ENCODE results near the gene PUS7L.
"Not testable (repeated sequence)": the region's sequence is repeated elsewhere in the genome, so short reads cannot be mapped to it uniquely, and the experiment has no call there.

Gene PUS7L

GRCh38 chr12:43692064-43692463 is 66.5 kb downstream of the PUS7L start:
- no peak overlapping the region for H3K9ac ChIP-seq (ENCODE audit: low read length)
- no peak overlapping the region for H2BK120ac ChIP-seq (ENCODE audit: insufficient read depth, low read length, poor library complexity)
- H3K27ac ChIP-seq (ENCODE audit: low read depth, low read length), result peak overlapping the region; percentile 20
- H3K4me2 ChIP-seq (ENCODE audit: low read length), result no peak overlapping the region
- H4K12ac ChIP-seq (ENCODE audit: low read depth, low read length), result no peak overlapping the region
- no peak overlapping the region for H3K4ac ChIP-seq (ENCODE audit: low read depth, low read length)
- H3K14ac ChIP-seq (ENCODE audit: low read length), result no peak overlapping the region
- no peak overlapping the region for H4K8ac ChIP-seq (ENCODE audit: low read depth, low read length)
- WGBS (ENCODE audit: extremely low coverage, insufficient coverage, insufficient read length), result no CpG with 5 or more reads among the region's 1 CpG
- H2BK12ac ChIP-seq (ENCODE audit: low read length), result no peak overlapping the region
- no peak overlapping the region for H3K4me3 ChIP-seq (ENCODE audit: low read depth, low read length)
- no peak overlapping the region for H3K23ac ChIP-seq (ENCODE audit: low read length)
- H3K79me2 ChIP-seq (ENCODE audit: control insufficient read depth, insufficient read depth, low read length, poor library complexity), result no peaks in the 10 kb centered on the region
- H3K4me1 ChIP-seq (ENCODE audit: control insufficient read depth in 1 of 2, insufficient read depth in 2 of 2, low read length in 2 of 2), result peaks cover 0 to 2% of the 10 kb centered on the region in 2 experiments
- no peaks in the 10 kb centered on the region for H3K27me3 ChIP-seq (ENCODE audit: insufficient read depth, low read length)
- no peak overlapping the region for H2AFZ ChIP-seq (ENCODE audit: insufficient read depth, low read length, poor library complexity)
- H4K91ac ChIP-seq (ENCODE audit: low read depth, low read length), result no peak overlapping the region
- H3K18ac ChIP-seq (ENCODE audit: low read length), result no peak overlapping the region
- no peaks in the 10 kb centered on the region for H3K36me3 ChIP-seq (ENCODE audit: control insufficient read depth in 1 of 2, insufficient read depth in 2 of 2, low read length in 2 of 2)
- peaks cover 5% of the 10 kb centered on the region for H3K79me1 ChIP-seq (ENCODE audit: low read length)
- no peaks in the 10 kb centered on the region for H3K9me3 ChIP-seq (ENCODE audit: insufficient read depth, low read depth, low read length)
- no peak overlapping the region for H2BK5ac ChIP-seq (ENCODE audit: low read depth, low read length, poor library complexity)
- H2AK5ac ChIP-seq (ENCODE audit: low read length), result no peak overlapping the region
- no peak for DNase-seq

GRCh38 chr12:43685491-43685890 is 73.1 kb downstream of the PUS7L start:
- not testable (repeated sequence) for DNase-seq; H2BK12ac ChIP-seq (ENCODE audit: low read length); H4K8ac ChIP-seq (ENCODE audit: low read depth, low read length); H3K9ac ChIP-seq (ENCODE audit: low read length); H3K18ac ChIP-seq (ENCODE audit: low read length); H3K79me2 ChIP-seq (ENCODE audit: control insufficient read depth, insufficient read depth, low read length, poor library complexity); H2AFZ ChIP-seq (ENCODE audit: insufficient read depth, low read length, poor library complexity); H3K27me3 ChIP-seq (ENCODE audit: insufficient read depth, low read length); H3K79me1 ChIP-seq (ENCODE audit: low read length); H4K91ac ChIP-seq (ENCODE audit: low read depth, low read length); H3K4me1 ChIP-seq (ENCODE audit: control insufficient read depth in 1 of 2, insufficient read depth in 2 of 2, low read length in 2 of 2); H3K27ac ChIP-seq (ENCODE audit: low read depth, low read length); H2BK120ac ChIP-seq (ENCODE audit: insufficient read depth, low read length, poor library complexity); H4K12ac ChIP-seq (ENCODE audit: low read depth, low read length); H3K4me2 ChIP-seq (ENCODE audit: low read length); H2AK5ac ChIP-seq (ENCODE audit: low read length); H3K9me3 ChIP-seq (ENCODE audit: insufficient read depth, low read depth, low read length); H3K23ac ChIP-seq (ENCODE audit: low read length); H3K36me3 ChIP-seq (ENCODE audit: control insufficient read depth in 1 of 2, insufficient read depth in 2 of 2, low read length in 2 of 2); H2BK5ac ChIP-seq (ENCODE audit: low read depth, low read length, poor library complexity); H3K4me3 ChIP-seq (ENCODE audit: low read depth, low read length); H3K14ac ChIP-seq (ENCODE audit: low read length); H3K4ac ChIP-seq (ENCODE audit: low read depth, low read length)
- WGBS (ENCODE audit: extremely low coverage, insufficient coverage, insufficient read length), result no CpG with 5 or more reads among the region's 30 CpGs

- Histone ChIP-seq H3K79me2 (ENCODE audit: control insufficient read depth, insufficient read depth, low read length, poor library complexity) (peaks cover 4% of the 10 kb centered on the region), H3K9ac (ENCODE audit: low read length) (no peak overlapping the region), H3K14ac (ENCODE audit: low read length) (peak overlapping the region; percentile 97), H3K18ac (ENCODE audit: low read length) (no peak overlapping the region), H4K12ac (ENCODE audit: low read depth, low read length) (no peak overlapping the region), H3K9me3 (ENCODE audit: insufficient read depth, low read depth, low read length) (no peaks in the 10 kb centered on the region), H3K4me1 (ENCODE audit: control insufficient read depth in 1 of 2, insufficient read depth in 2 of 2, low read length in 2 of 2) (peaks cover 11 to 13% of the 10 kb centered on the region in 2 experiments), H4K91ac (ENCODE audit: low read depth, low read length) (peak overlapping the region; percentile 99), H2BK120ac (ENCODE audit: insufficient read depth, low read length, poor library complexity) (peak overlapping the region; percentile 100), H3K23ac (ENCODE audit: low read length) (no peak overlapping the region), H2AK5ac (ENCODE audit: low read length) (peak overlapping the region; percentile 64), H3K27ac (ENCODE audit: low read depth, low read length) (peak overlapping the region; percentile 89), H3K36me3 (ENCODE audit: control insufficient read depth in 1 of 2, insufficient read depth in 2 of 2, low read length in 2 of 2) (no peaks in the 10 kb centered on the region), H3K4ac (ENCODE audit: low read depth, low read length) (peak overlapping the region; percentile 52), H4K8ac (ENCODE audit: low read depth, low read length) (no peak overlapping the region), H3K27me3 (ENCODE audit: insufficient read depth, low read length) (no peaks in the 10 kb centered on the region), H3K79me1 (ENCODE audit: low read length) (peaks cover 17% of the 10 kb centered on the region), H2BK5ac (ENCODE audit: low read depth, low read length, poor library complexity) (peak overlapping the region; percentile 99), H2AFZ (ENCODE audit: insufficient read depth, low read length, poor library complexity) (no peak overlapping the region), H3K4me3 (ENCODE audit: low read depth, low read length) (no peak overlapping the region), H2BK12ac (ENCODE audit: low read length) (peak overlapping the region; percentile 100), H3K4me2 (ENCODE audit: low read length) (no peak overlapping the region)
- WGBS (ENCODE audit: extremely low coverage, insufficient coverage, insufficient read length), result no CpG with 5 or more reads among the region's 5 CpGs
- DNase-seq, result peak; percentile 57 to 84
These were observed 82.3 kb downstream of the PUS7L start for GRCh38 chr12:43676183-43676813.

GRCh38 chr12:43675048-43675904 is 83.3 kb downstream of the PUS7L start:
- Histone ChIP-seq H3K14ac (ENCODE audit: low read length) (peak overlapping the region; percentile 97), H3K27me3 (ENCODE audit: insufficient read depth, low read length) (no peaks in the 10 kb centered on the region), H2AFZ (ENCODE audit: insufficient read depth, low read length, poor library complexity) (peak overlapping the region; percentile 90), H4K91ac (ENCODE audit: low read depth, low read length) (peak overlapping the region; percentile 99), H4K12ac (ENCODE audit: low read depth, low read length) (peak overlapping the region; percentile 86), H3K9me3 (ENCODE audit: insufficient read depth, low read depth, low read length) (no peaks in the 10 kb centered on the region), H3K27ac (ENCODE audit: low read depth, low read length) (peak overlapping the region; percentile 89), H2BK120ac (ENCODE audit: insufficient read depth, low read length, poor library complexity) (peak overlapping the region; percentile 100), H3K4me3 (ENCODE audit: low read depth, low read length) (no peak overlapping the region), H3K4ac (ENCODE audit: low read depth, low read length) (peak overlapping the region; percentile 93), H3K4me1 (ENCODE audit: control insufficient read depth in 1 of 2, insufficient read depth in 2 of 2, low read length in 2 of 2) (peaks cover 11 to 13% of the 10 kb centered on the region in 2 experiments), H2BK5ac (ENCODE audit: low read depth, low read length, poor library complexity) (peak overlapping the region; percentile 99), H2BK12ac (ENCODE audit: low read length) (peak overlapping the region; percentile 100), H3K36me3 (ENCODE audit: control insufficient read depth in 1 of 2, insufficient read depth in 2 of 2, low read length in 2 of 2) (no peaks in the 10 kb centered on the region), H3K9ac (ENCODE audit: low read length) (no peak overlapping the region), H3K18ac (ENCODE audit: low read length) (peak overlapping the region; percentile 97), H3K79me2 (ENCODE audit: control insufficient read depth, insufficient read depth, low read length, poor library complexity) (peaks cover 4% of the 10 kb centered on the region), H2AK5ac (ENCODE audit: low read length) (peak overlapping the region; percentile 99), H3K4me2 (ENCODE audit: low read length) (peak overlapping the region; percentile 13), H3K23ac (ENCODE audit: low read length) (no peak overlapping the region), H4K8ac (ENCODE audit: low read depth, low read length) (peak overlapping the region; percentile 90), H3K79me1 (ENCODE audit: low read length) (peaks cover 17% of the 10 kb centered on the region)
- DNase-seq, result peak; percentile 94 to 99
- WGBS (ENCODE audit: extremely low coverage, insufficient coverage, insufficient read length), result no CpG with 5 or more reads among the region's 6 CpGs

Data from trophoblast cell (in vitro differentiated cells and primary cell).